Keratinocyte (primary cell): ENCODE results near the gene SELENOS. TPM values are rescaled to one million over a fixed set of nuclear protein-coding genes. Genes with fewer than 3 reads are reported as not detected.

Source experiments
- DNase-seq: peaks from one replicate; pipeline ENCODE4 v3.0.0-alpha.2; 2011; ENCODE audit warnings: low read depth, missing footprints, low spot score
- FAIRE-seq: peaks from 2 replicates; lab custom pipeline; 2011; peaks lifted over from hg19 to GRCh38; lab: Jason Lieb, UNC
- H2AFZ ChIP-seq: 2 replicates; pipeline ENCODE4 v1.6.0; 2012; ENCODE audit warnings: low read length, control low read depth, inconsistent platforms; ENCODE audit not compliant: control insufficient read depth
- H3K27ac ChIP-seq: 2 replicates; pipeline ENCODE4 v1.5.1; 2011; ENCODE audit warnings: low read length; ENCODE audit not compliant: control insufficient read depth, insufficient read depth
- H3K27me3 ChIP-seq: 3 replicates; pipeline ENCODE4 v1.6.0; 2011; ENCODE audit warnings: low read length; ENCODE audit not compliant: control insufficient read depth, insufficient read depth; ENCODE audit errors: extremely low read depth
- H3K36me3 ChIP-seq, 2 experiments: 2 replicates in 1 of 2; 3 replicates in 1 of 2; pipeline ENCODE4 v1.5.1; 2011; ENCODE audit warnings: low read length in 2 of 2, mild to moderate bottlenecking in 1 of 2; ENCODE audit not compliant: control insufficient read depth in 2 of 2, insufficient read depth in 2 of 2; ENCODE audit errors: extremely low read depth in 1 of 2
- H3K4me1 ChIP-seq: 3 replicates; pipeline ENCODE4 v1.5.1; 2011; ENCODE audit warnings: low read length; ENCODE audit not compliant: control insufficient read depth, insufficient read depth; ENCODE audit errors: extremely low read depth
- H3K4me2 ChIP-seq: 3 replicates; pipeline ENCODE4 v1.6.0; 2011; ENCODE audit warnings: low read depth, low read length; ENCODE audit not compliant: control insufficient read depth, insufficient read depth; ENCODE audit errors: extremely low read depth
- H3K4me3 ChIP-seq, 3 experiments: fragments of 200-600 bp in 1 of 3; sonication (generic) in 1 of 3; 2 replicates in 2 of 3; 3 replicates in 1 of 3; pipeline ENCODE4 v1.5.1; 2011 to 2016; ENCODE audit warnings: low read length in 3 of 3, mild to moderate bottlenecking in 3 of 3, control low read depth in 2 of 3, inconsistent platforms in 1 of 3, low read depth in 1 of 3, mixed read lengths in 1 of 3, mixed run types in 1 of 3, moderate library complexity in 1 of 3; ENCODE audit not compliant: control insufficient read depth in 2 of 3, insufficient read depth in 2 of 3; ENCODE audit errors: extremely low read depth in 1 of 3
- H3K79me2 ChIP-seq: 2 replicates; pipeline ENCODE4 v1.6.0; 2012; ENCODE audit warnings: low read length; ENCODE audit not compliant: control insufficient read depth, insufficient read depth
- H3K9ac ChIP-seq: 3 replicates; pipeline ENCODE4 v1.6.0; 2011; ENCODE audit warnings: low read length; ENCODE audit not compliant: control insufficient read depth, insufficient read depth; ENCODE audit errors: extremely low read depth
- H3K9me1 ChIP-seq: 3 replicates; pipeline ENCODE4 v1.6.0; 2011; ENCODE audit warnings: low read length; ENCODE audit not compliant: control insufficient read depth, insufficient read depth; ENCODE audit errors: extremely low read depth
- H3K9me3 ChIP-seq: 2 replicates; pipeline ENCODE4 v1.5.1; 2012; ENCODE audit warnings: low read depth, low read length; ENCODE audit not compliant: control insufficient read depth
- H4K20me1 ChIP-seq: 3 replicates; pipeline ENCODE4 v1.6.0; 2011; ENCODE audit warnings: low read length; ENCODE audit not compliant: control insufficient read depth, insufficient read depth; ENCODE audit errors: extremely low read depth
- EZH2 ChIP-seq: IDR thresholded peaks from one replicate; pipeline ENCODE4 v1.6.1; 2012; ENCODE audit warnings: inconsistent platforms, mild to moderate bottlenecking, low read length, moderate library complexity
- dilution Hi-C: fragments of 300-500 bp; cut with MboI; formaldehyde crosslinking; loops from one replicate; pipeline ENCODE4 v1.7.0; 2020; ENCODE audit warnings: low sequenced_read_pairs; ENCODE audit not compliant: extremely low pct_ligation_motif_present
- polyA plus RNA-seq, 5 experiments: library from polyadenylated mRNA; depleted of rRNA in 3 of 5; stranded (reverse) in 3 of 5; stranded (forward) in 1 of 5; unstranded in 1 of 5; fragments of >200 nt; gene quantifications; 1 replicate in 1 of 5; 2 replicates in 3 of 5; 3 replicates in 1 of 5; pipeline versions ENCODE4 v1.2.1 to v1.2.3, GENCODE V29; 2011 to 2012; ENCODE audit warnings: missing spikeins in 2 of 5, low read depth in 1 of 5, low replicate concordance in 1 of 5
- TF ChIP-seq, protein P1 (sequence below), 3 experiments: IDR thresholded peaks in 1 of 3; conservative IDR thresholded peaks in 1 of 3; optimal IDR thresholded peaks in 1 of 3; 2 replicates in 2 of 3; 3 replicates in 1 of 3; pipeline versions ENCODE3 to v1.5.1; 2011; ENCODE audit warnings: low read length in 3 of 3, mild to moderate bottlenecking in 3 of 3, moderate library complexity in 2 of 3, control low read depth in 1 of 3, inconsistent platforms in 1 of 3; ENCODE audit not compliant: insufficient read depth in 2 of 3; ENCODE audit errors: extremely low read depth in 1 of 3

SELENOS gene
- polyA plus RNA-seq, 1 donor (not counting 4 experiments of a cell fraction or from before 2014, with no cell fraction given), result 82.2 TPM

DNA sequence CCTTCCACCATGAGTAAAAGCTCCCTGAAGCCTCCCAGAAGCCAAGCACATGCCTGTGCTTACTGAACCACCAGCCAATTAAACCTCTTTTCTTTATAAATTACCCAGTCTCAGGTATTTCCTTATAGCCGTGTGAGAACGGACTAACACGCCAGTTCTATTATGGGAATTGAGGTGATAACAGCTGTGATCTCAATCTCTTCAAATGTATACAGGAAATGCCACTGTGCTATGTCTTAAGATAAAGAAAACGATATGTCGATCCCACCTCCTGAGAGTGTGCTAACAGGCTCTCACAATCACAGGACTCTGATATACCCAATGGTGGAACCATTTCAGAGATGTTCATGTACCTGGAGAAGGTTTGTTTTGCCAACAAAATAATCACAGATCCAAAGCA, 51.6 kb downstream of the SELENOS start:
- no peak for DNase-seq
- H3K27me3 ChIP-seq, result no peaks in the 10 kb centered on the region
- no peak for FAIRE-seq
- peaks cover 8% of the 10 kb centered on the region for H4K20me1 ChIP-seq
- no peak overlapping the region for H3K9ac ChIP-seq
- no peak overlapping the region for H3K27ac ChIP-seq
- H3K9me3 ChIP-seq, result no peaks in the 10 kb centered on the region
- H3K79me2 ChIP-seq, result peaks cover 97% of the 10 kb centered on the region
- peaks cover 9 to 10% of the 10 kb centered on the region in 2 experiments for H3K36me3 ChIP-seq
- no peak overlapping the region for H3K4me2 ChIP-seq
- no peak for TF ChIP-seq EZH2
- TF ChIP-seq, protein P1, sequence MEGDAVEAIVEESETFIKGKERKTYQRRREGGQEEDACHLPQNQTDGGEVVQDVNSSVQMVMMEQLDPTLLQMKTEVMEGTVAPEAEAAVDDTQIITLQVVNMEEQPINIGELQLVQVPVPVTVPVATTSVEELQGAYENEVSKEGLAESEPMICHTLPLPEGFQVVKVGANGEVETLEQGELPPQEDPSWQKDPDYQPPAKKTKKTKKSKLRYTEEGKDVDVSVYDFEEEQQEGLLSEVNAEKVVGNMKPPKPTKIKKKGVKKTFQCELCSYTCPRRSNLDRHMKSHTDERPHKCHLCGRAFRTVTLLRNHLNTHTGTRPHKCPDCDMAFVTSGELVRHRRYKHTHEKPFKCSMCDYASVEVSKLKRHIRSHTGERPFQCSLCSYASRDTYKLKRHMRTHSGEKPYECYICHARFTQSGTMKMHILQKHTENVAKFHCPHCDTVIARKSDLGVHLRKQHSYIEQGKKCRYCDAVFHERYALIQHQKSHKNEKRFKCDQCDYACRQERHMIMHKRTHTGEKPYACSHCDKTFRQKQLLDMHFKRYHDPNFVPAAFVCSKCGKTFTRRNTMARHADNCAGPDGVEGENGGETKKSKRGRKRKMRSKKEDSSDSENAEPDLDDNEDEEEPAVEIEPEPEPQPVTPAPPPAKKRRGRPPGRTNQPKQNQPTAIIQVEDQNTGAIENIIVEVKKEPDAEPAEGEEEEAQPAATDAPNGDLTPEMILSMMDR (optimal IDR thresholded peaks at IDR 0.05 in 1 of 3, IDR thresholded peaks at IDR 0.05 in 1 of 3, conservative IDR thresholded peaks at IDR 0.05 in 1 of 3; ENCODE audit: extremely low read depth in 1 of 3, insufficient read depth in 2 of 3, low read length in 3 of 3), result no peak
- peaks cover 8% of the 10 kb centered on the region for H3K4me1 ChIP-seq
- H3K4me3 ChIP-seq, result no peak overlapping the region
- H2AFZ ChIP-seq, result no peak overlapping the region
- dilution Hi-C loops, result no loop called here
- H3K9me1 ChIP-seq, result peaks cover 2% of the 10 kb centered on the region

Other genes starting within 250 kb of the SELENOS start
- 18.1 to 28.3 TPM (median 27.0 TPM) in 3 replicates for gene CHSY1, start 25.4 kb downstream of the SELENOS start, polyA plus RNA-seq
- gene SNRPA1, start 17.8 kb upstream of the SELENOS start, polyA plus RNA-seq, result 44.3 to 106 TPM (median 82.6 TPM) in 3 replicates
- gene PCSK6, start 212.2 kb upstream of the SELENOS start, polyA plus RNA-seq, result 3.1 to 4.4 TPM (median 3.5 TPM) in 3 replicates